Ecto neural progenitor cell (in vitro differentiated cells): ENCODE results near the gene GSX2.
"Not testable (repeated sequence)": the region's sequence is repeated elsewhere in the genome, so short reads cannot be mapped to it uniquely, and the experiment has no call there.

ENCODE experiments used
- DNase-seq: peaks from one replicate; pipeline ENCODE4 v3.0.0-alpha.2; 2018; ENCODE audit warnings: low spot score

Gene GSX2

GRCh38 chr4:54103190-54103574 lies 3.2 kb downstream of the GSX2 start:
- no peak for DNase-seq

- no peak for DNase-seq
Measured at GRCh38 chr4:54104907-54105306, 4.9 kb downstream of the GSX2 start.

GRCh38 chr4:54107951-54108748 lies 8.2 kb downstream of the GSX2 start:
- DNase-seq: no peak

GRCh38 chr4:54109241-54110018 lies 9.5 kb downstream of the GSX2 start:
- DNase-seq: no peak

GRCh38 chr4:54110019-54110416 lies 10.1 kb downstream of the GSX2 start:
- no peak for DNase-seq

- DNase-seq: not testable (repeated sequence)
Measured at GRCh38 chr4:54113206-54113605, 13.2 kb downstream of the GSX2 start.

GRCh38 chr4:54116246-54116645 lies 16.3 kb downstream of the GSX2 start:
- not testable (repeated sequence) for DNase-seq

GRCh38 chr4:54118850-54119589 lies 19.1 kb downstream of the GSX2 start:
- no peak for DNase-seq

- DNase-seq: no peak
Measured at GRCh38 chr4:54120518-54120917, 20.6 kb downstream of the GSX2 start.

- DNase-seq: no peak
Measured at GRCh38 chr4:54127660-54128059, 27.7 kb downstream of the GSX2 start.

GRCh38 chr4:54128694-54129093 lies 28.7 kb downstream of the GSX2 start:
- not testable (repeated sequence) for DNase-seq

- DNase-seq: no peak
Measured at GRCh38 chr4:54139332-54139731, 39.4 kb downstream of the GSX2 start.

GRCh38 chr4:54140287-54140686 lies 40.3 kb downstream of the GSX2 start:
- no peak for DNase-seq

- no peak for DNase-seq
Measured at GRCh38 chr4:54144199-54144598, 44.2 kb downstream of the GSX2 start.

GRCh38 chr4:54144661-54145171 lies 44.8 kb downstream of the GSX2 start:
- DNase-seq: no peak

GRCh38 chr4:54146139-54146538 lies 46.2 kb downstream of the GSX2 start:
- no peak for DNase-seq

GRCh38 chr4:54149323-54149722 lies 49.4 kb downstream of the GSX2 start:
- no peak for DNase-seq
